Naive thymus-derived CD4-positive, alpha-beta T cell (primary cell): ENCODE results near the gene SNRPD2. TPM values are rescaled to one million over a fixed set of nuclear protein-coding genes. Genes with fewer than 3 reads are reported as not detected.
A peak's percentile ranks its signal among the peaks of the same experiment; 100 is the strongest.

Experiments
- ATAC-seq: fragments of 150-1000 bp; cut with Tn5 transposase; 2 replicates; pipeline ENCODE4 v1.10.0; 2021; ENCODE audit warnings: mild to moderate bottlenecking, moderate library complexity
- CTCF ChIA-PET: fragments of 350-600 bp; sonication (Branson Sonifier 250); formaldehyde crosslinking; loops from one replicate; lab custom pipeline; 2021; ENCODE audit warnings: antibody characterized with exemption; lab: Charles Lee
- POLR2A ChIA-PET: fragments of 350-600 bp; sonication (Branson Sonifier 250); formaldehyde crosslinking; loops from one replicate; lab custom pipeline; 2021; ENCODE audit warnings: antibody characterized with exemption, inconsistent platforms; lab: Charles Lee
- DNase-seq, 9 donors: peaks; one replicate each; pipeline versions ENCODE4 v3.0.0 to v3.0.0-alpha.2; 2020 to 2022; ENCODE audit warnings: mixed read lengths in 1 of 9
- H3K27ac ChIP-seq: one replicate; pipeline ENCODE4 v1.7.0; 2013; ENCODE audit warnings: mild to moderate bottlenecking, low read depth, low read length, moderate library complexity
- H3K27me3 ChIP-seq, 2 donors: one replicate each; pipeline ENCODE4 v1.7.0; 2013; ENCODE audit warnings: low read length in 2 of 2, mild to moderate bottlenecking in 2 of 2, moderate library complexity in 2 of 2; ENCODE audit not compliant: control insufficient read depth in 2 of 2, insufficient read depth in 2 of 2
- H3K36me3 ChIP-seq, 3 experiments: 1 replicate in 2 of 3; 2 replicates in 1 of 3; pipeline ENCODE4 v1.7.0; 2013; ENCODE audit warnings: low read length in 3 of 3, mild to moderate bottlenecking in 3 of 3, moderate library complexity in 1 of 3; ENCODE audit not compliant: insufficient read depth in 3 of 3, control insufficient read depth in 2 of 3
- H3K4me1 ChIP-seq, 2 donors: one replicate each; pipeline ENCODE4 v1.7.0; 2013; ENCODE audit warnings: low read length in 2 of 2, mild to moderate bottlenecking in 2 of 2, moderate library complexity in 1 of 2; ENCODE audit not compliant: control insufficient read depth in 2 of 2, insufficient read depth in 2 of 2
- H3K4me3 ChIP-seq: 2 replicates; pipeline ENCODE4 v1.7.0; 2013; ENCODE audit warnings: mild to moderate bottlenecking, low read length
- H3K9me3 ChIP-seq, 3 experiments: 1 replicate in 2 of 3; 2 replicates in 1 of 3; pipeline ENCODE4 v1.7.0; 2013; ENCODE audit warnings: low read length in 3 of 3; ENCODE audit not compliant: control insufficient read depth in 2 of 3
- H3K27ac Mint-ChIP-seq, 9 donors: one replicate each; pipeline ENCODE4 v1.8.0; 2020 to 2022; ENCODE audit warnings: mixed read lengths in 9 of 9, mild to moderate bottlenecking in 8 of 9, moderate library complexity in 5 of 9, inconsistent platforms in 2 of 9
- H3K27me3 Mint-ChIP-seq, 5 donors: one replicate each; pipeline ENCODE4 v1.8.0; 2021 to 2022; ENCODE audit warnings: mixed read lengths in 5 of 5, mild to moderate bottlenecking in 1 of 5
- H3K36me3 Mint-ChIP-seq, 5 donors: one replicate each; pipeline ENCODE4 v1.8.0; 2020 to 2022; ENCODE audit warnings: mixed read lengths in 5 of 5, mild to moderate bottlenecking in 3 of 5, inconsistent platforms in 1 of 5
- H3K4me1 Mint-ChIP-seq, 7 donors: one replicate each; pipeline ENCODE4 v1.8.0; 2020 to 2022; ENCODE audit warnings: mixed read lengths in 7 of 7, mild to moderate bottlenecking in 3 of 7, inconsistent platforms in 1 of 7
- H3K4me3 Mint-ChIP-seq, 10 donors: one replicate each; pipeline ENCODE4 v1.8.0; 2020 to 2022; ENCODE audit warnings: mild to moderate bottlenecking in 10 of 10, mixed read lengths in 10 of 10, moderate library complexity in 6 of 10, inconsistent platforms in 2 of 10
- H3K9me3 Mint-ChIP-seq, 11 donors: one replicate each; pipeline ENCODE4 v1.8.0; 2020 to 2022; ENCODE audit warnings: mixed read lengths in 11 of 11, mild to moderate bottlenecking in 4 of 11, inconsistent platforms in 1 of 11, moderate library complexity in 1 of 11
- intact Hi-C, 2 donors: fragments of 100-400 bp; cut with micrococcal nuclease; formaldehyde crosslinking; loops; one replicate each; pipeline ENCODE4 v1.15.1; 2023
- polyA plus RNA-seq, 2 donors: library from polyadenylated mRNA; unstranded; fragments of 300-500 nt; fragmentation: Illumina TruSeq; gene quantifications; one replicate each; pipeline ENCODE4 v1.2.3, GENCODE V29; 2021
- total RNA-seq, 6 experiments: library from RNA in 5 of 6; stranded (reverse) in 5 of 6; gene quantifications; 1 replicate in 5 of 6; 2 replicates in 1 of 6; pipeline ENCODE4 v1.2.3 and lab custom pipeline; 2021 to 2026

Gene SNRPD2
- total RNA-seq (100 to 1,000 TPM; 301 to 537 (median 405) TPM), polyA plus RNA-seq (1,000 to 10,000 TPM; 1,209 to 1,262 TPM), total RNA-seq (lab: John Stamatoyannopoulos, UW) (75.6 reads per million, percentile 79 among the genes with 10 or more reads in this experiment)

DNA sequence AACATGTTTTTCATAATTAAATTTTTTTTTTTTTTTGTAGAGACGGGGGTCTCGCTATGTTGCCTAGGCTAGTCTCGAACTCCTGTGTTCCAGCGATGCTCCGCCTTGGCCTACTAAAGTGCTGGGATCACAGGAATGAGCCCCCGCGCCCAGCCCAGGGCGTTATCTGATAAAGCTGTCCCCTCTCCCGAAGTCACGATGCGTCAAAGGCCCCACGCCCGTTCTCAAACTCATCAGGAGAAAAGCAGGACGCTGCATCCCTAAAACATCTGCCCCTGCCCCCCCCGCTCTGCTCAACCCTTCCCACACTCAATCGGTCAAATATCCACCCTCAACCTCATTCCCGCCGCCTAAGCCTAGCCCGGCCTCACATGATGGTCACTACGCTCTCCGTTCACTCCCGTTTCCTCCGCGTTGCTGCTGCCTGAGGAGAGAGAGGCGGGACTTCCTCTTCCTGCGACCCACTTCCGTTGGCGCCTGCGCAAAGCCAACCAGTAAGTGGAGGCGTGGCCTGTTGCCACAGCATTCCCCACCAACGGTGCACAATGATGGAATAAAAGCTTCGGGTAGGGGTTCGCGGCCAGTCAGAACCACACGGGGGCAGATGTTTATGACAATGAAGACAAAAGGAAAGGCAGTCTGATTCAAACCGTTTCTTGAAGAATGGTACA is at the start of gene SNRPD2:
Gene SNRPD2, minus strand, starts transcription at position 438 of the 671 bp plus-strand sequence. Its CDS starts 65 bp downstream, at position 373.
- peak within 1 kb of the TSS; percentile 89 to 99 (median 97) for H3K4me3 Mint-ChIP-seq
- intact Hi-C loops: loop anchor here (1.0 to 10.0 kb wide), 28 partner anchors 10 to 734 kb away; partner anchors contain the start of genes DMWD (in 2 of the 2), FBXO46 (in 2 of the 2), OPA3 (in 2 of the 2) and POLR1G (in 2 of the 2)
- peak in 7 of 9 donors; percentile 90 to 96 (median 95) for DNase-seq
- Histone ChIP-seq H3K27ac (peak within 1 kb of the TSS; percentile 89), H3K4me3 (peak within 1 kb of the TSS; percentile 90), H3K4me1 (peaks cover 7 to 15% of the 10 kb centered on the region in 2 donors), H3K27me3 (no peaks in the 10 kb centered on the region), H3K9me3 (no peaks in the 10 kb centered on the region), H3K36me3 (peaks cover 5 to 35% (median 12%) of the 10 kb centered on the region in 3 experiments)
- CTCF ChIA-PET: interaction anchor here (0.6 to 3.4 kb wide), 5 partner anchors 11 to 49 kb away, joined by 3 to 33 read pairs (median 13); no protein-coding TSS in a partner anchor
- H3K27ac Mint-ChIP-seq: peak within 1 kb of the TSS; percentile 94 to 98 (median 96)
- peaks cover 0 to 18% (median 8%) of the 10 kb centered on the region in 5 donors for H3K36me3 Mint-ChIP-seq
- POLR2A ChIA-PET: interaction anchor here (0.9 to 3.1 kb wide), 10 partner anchors 10 to 211 kb away, joined by 3 to 22 read pairs (median 7); partner anchors contain the start of genes FBXO46, MYPOP and SIX5
- peak; percentile 67 for ATAC-seq
- H3K27me3 Mint-ChIP-seq: peaks cover 0 to 2% (median 0%) of the 10 kb centered on the region in 5 donors
- H3K4me1 Mint-ChIP-seq: peaks cover 11 to 38% (median 20%) of the 10 kb centered on the region in 7 donors
- H3K9me3 Mint-ChIP-seq: no peaks in the 10 kb centered on the region

DNA sequence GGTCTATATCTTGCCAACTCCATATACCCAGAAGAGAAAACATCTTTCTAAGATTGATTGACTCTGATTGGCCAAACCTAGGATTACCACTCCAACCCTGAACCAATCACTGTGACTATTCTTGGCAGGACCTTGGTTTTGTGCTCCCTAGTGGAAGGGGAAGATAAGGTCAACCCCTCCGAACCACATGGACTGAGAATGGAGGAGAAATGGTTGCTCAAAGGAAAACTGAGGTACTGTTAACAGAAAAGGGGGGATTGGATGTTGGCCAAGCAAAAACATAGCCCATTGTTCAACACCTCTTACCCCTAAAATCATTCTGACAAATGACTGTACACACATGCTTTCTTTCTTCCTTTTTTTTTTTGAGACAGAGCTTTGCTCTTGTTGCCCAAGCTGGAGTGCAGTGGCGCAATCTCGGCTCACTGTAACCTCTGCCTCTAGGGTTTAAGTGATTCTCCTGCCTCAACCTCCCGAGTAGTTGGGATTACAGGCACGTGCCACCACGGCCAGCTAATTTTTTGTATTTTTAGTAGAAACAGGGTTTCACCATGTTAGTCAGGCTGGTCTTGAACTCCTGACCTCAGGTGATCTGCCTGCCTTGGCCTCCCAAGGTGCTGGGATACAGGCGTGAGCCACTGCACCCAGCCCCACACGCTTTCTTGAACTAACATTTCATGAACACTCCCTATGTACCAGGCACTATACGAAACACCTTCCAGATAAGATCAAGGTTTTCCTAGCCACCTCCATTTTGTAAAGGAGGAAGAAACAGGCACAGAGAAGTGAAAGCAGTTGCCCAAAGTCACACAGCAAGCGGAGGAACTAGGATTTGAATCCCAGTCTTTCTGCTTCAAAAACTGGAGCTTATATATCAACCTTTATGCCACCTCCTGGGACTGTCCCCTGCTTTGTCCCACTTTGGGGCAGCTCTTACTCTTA is 48.0 kb upstream of the SNRPD2 start:
- H3K9me3 Mint-ChIP-seq: no peaks in the 10 kb centered on the region
- no peaks in the 10 kb centered on the region for H3K4me1 Mint-ChIP-seq
- Histone ChIP-seq H3K36me3 (no peaks in the 10 kb centered on the region), H3K27me3 (no peaks in the 10 kb centered on the region), H3K4me3 (no peak overlapping the region), H3K9me3 (no peaks in the 10 kb centered on the region), H3K27ac (no peak overlapping the region), H3K4me1 (no peaks in the 10 kb centered on the region)
- peaks cover 0 to 22% (median 3%) of the 10 kb centered on the region in 5 donors for H3K27me3 Mint-ChIP-seq
- ATAC-seq (peak; percentile 49), DNase-seq (no peak)
- CTCF ChIA-PET: interaction anchor here (1.2 kb wide), 1 partner anchor 47 kb away, joined by 3 read pairs; the partner anchor contains the start of gene QPCTL
- H3K36me3 Mint-ChIP-seq: no peaks in the 10 kb centered on the region
- H3K4me3 Mint-ChIP-seq: no peak overlapping the region
- POLR2A ChIA-PET: interaction anchor here (0.6 to 1.0 kb wide), 2 partner anchors 9 to 160 kb away, joined by 3 to 5 read pairs; partner anchors contain the start of gene FBXO46
- intact Hi-C loops: no loop called here
- no peak overlapping the region for H3K27ac Mint-ChIP-seq

DNA sequence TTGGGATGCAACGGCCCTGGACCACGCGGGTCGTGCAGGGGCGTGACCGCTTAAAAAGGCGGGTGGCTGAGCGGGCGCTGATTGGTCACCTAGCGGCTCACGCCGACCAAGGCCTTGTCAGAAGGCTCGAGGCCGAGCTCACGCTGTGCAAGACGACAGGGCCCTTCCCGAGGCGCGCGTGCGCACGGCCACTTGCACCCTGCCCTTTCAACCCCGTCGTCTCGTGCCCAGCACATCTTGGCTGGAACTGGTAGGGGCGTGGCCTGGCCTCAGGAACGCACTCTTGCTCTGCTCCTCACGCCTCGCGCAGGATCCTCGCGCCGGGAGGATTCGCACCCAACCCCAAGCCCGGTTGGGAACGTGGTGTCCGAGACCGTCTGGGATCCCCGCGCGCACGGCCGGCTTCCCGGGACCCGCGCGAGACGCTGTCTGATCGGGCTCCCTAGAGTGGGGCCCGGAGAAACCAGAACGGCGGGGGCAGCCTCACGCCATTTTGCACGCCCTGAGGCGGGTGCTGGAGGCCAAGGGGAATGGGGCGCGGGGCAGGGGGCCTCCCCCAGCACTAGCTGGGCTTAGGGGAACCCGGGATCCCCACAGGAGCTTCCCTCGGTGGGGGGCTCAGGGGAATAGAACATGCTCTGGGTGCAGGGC is 41.5 kb upstream of the SNRPD2 start, which contains the start of gene MEIOSIN:
Gene MEIOSIN, plus strand, starts transcription at position 280 of the 651 bp plus-strand sequence. CDS start 1,938 bp downstream, outside the sequence.
- Histone ChIP-seq H3K9me3 (no peaks in the 10 kb centered on the region), H3K27me3 (no peaks in the 10 kb centered on the region), H3K27ac (no peak within 1 kb of the TSS), H3K4me3 (no peak within 1 kb of the TSS), H3K36me3 (peaks cover 0 to 5% (median 0%) of the 10 kb centered on the region in 3 experiments), H3K4me1 (peaks cover 6 to 12% of the 10 kb centered on the region in 2 donors)
- peak within 1 kb of the TSS in 3 of 10 donors; percentile 20 to 51 (median 32) for H3K4me3 Mint-ChIP-seq
- H3K27me3 Mint-ChIP-seq: peaks cover 0 to 10% (median 0%) of the 10 kb centered on the region in 5 donors
- peaks cover 14 to 25% (median 20%) of the 10 kb centered on the region in 7 donors for H3K4me1 Mint-ChIP-seq
- DNase-seq (no peak), ATAC-seq (no peak)
- CTCF ChIA-PET: no interaction called here
- intact Hi-C loops: loop anchor here in 1 of 2 donors (5.0 kb wide), 1 partner anchor 326 kb away; the partner anchor contains the start of genes POLR1G and PPP1R13L
- peaks cover 0 to 5% (median 0%) of the 10 kb centered on the region in 5 donors for H3K36me3 Mint-ChIP-seq
- no peak within 1 kb of the TSS for H3K27ac Mint-ChIP-seq
- POLR2A ChIA-PET: interaction anchor here (1.6 kb wide), 1 partner anchor 17 kb away, joined by 4 read pairs; no protein-coding TSS in a partner anchor
- H3K9me3 Mint-ChIP-seq: no peaks in the 10 kb centered on the region

DNA sequence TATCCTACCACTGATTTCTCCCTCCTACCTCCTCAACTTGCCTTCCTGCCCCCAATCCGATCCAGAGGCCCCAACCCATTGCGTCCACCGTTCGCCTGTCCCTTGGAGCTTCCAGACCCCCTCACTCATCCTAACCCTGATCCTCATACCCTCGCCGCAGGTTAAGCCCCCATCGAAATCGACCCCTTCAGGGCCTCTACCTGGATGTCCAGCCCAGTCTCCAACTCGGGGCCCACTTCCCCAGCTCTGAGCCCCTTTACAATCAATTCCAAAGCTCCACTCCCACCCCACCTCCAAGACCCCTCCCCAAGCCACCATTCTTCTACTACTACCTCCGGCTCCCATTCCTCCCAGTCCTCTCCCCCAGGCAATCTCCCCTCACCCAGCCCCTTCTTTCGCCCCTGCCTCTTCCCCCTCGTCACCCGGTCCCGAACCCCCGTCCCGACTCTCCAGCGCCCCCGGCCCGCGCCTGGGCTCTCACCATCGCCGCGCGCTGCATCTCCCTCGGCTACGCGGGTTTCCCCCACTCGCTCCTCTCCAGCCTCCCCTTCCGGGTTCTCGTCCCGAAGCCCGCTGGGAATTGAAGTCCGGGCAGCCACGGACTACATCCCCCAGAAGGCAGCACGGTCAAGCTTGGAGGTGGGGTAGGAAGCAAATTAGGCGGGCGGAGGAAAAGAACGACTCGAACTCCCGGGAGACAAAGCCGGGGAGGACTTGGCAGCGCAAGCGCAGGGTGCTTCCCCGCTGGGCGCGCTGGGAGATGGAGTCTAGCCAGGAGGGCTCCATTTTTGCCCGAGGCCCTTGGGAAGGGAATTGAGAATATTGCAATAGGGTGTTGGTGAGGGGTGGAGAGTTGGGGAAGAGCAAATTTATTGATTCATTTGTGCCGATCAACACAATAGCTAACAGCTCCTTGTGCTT is 38.9 kb upstream of the SNRPD2 start, which contains the start of gene FBXO46:
Gene FBXO46, minus strand, starts transcription at position 529 of the 921 bp plus-strand sequence. CDS start 17,401 bp downstream, outside the sequence.
- Mint-ChIP-seq H3K4me1 (peaks cover 27 to 41% (median 33%) of the 10 kb centered on the region in 7 donors), H3K27me3 (peaks cover 0 to under 1% (median 0%) of the 10 kb centered on the region in 5 donors), H3K9me3 (no peaks in the 10 kb centered on the region), H3K4me3 (peak within 1 kb of the TSS; percentile 85 to 98 (median 92)), H3K36me3 (peaks cover 0 to 7% (median 3%) of the 10 kb centered on the region in 5 donors), H3K27ac (peak within 1 kb of the TSS; percentile 60 to 93 (median 91))
- H3K27ac ChIP-seq: peak within 1 kb of the TSS; percentile 92
- CTCF ChIA-PET: interaction anchor here (0.6 to 1.1 kb wide), 4 partner anchors 14 to 691 kb away, joined by 3 read pairs; partner anchors contain the start of gene QPCTL
- peak; percentile 74 to 94 (median 90) for DNase-seq
- intact Hi-C loops: loop anchor here (1.0 to 5.0 kb wide), 12 partner anchors 13 to 323 kb away; partner anchors contain the start of genes IRF2BP1 (in 2 of the 2), QPCTL (in 2 of the 2), SYMPK (in 2 of the 2) and DMWD (in 1 of the 2)
- H3K4me3 ChIP-seq: peak within 1 kb of the TSS; percentile 96
- POLR2A ChIA-PET: interaction anchor here (1.0 to 3.2 kb wide), 9 partner anchors 10 to 171 kb away, joined by 3 to 29 read pairs (median 3); partner anchors contain the start of genes MYPOP, QPCTL, SIX5 and SNRPD2
- peaks cover 0 to 5% (median 0%) of the 10 kb centered on the region in 3 experiments for H3K36me3 ChIP-seq
- peaks cover 6 to 14% of the 10 kb centered on the region in 2 donors for H3K4me1 ChIP-seq
- no peaks in the 10 kb centered on the region for H3K27me3 ChIP-seq
- ATAC-seq: peak; percentile 99
- no peaks in the 10 kb centered on the region for H3K9me3 ChIP-seq
